Mesenteric fat pad (tissue), 1 donor: Measurements from ENCODE around the gene PCIF1. TPM values are rescaled to one million over a fixed set of nuclear protein-coding genes. Genes with fewer than 3 reads are reported as not detected.

Experiments
- DNase-seq: peaks from one replicate; pipeline ENCODE4 v3.0.0-alpha.2; 2020; ENCODE audit warnings: low spot score
- total RNA-seq: library from RNA; stranded (reverse); fragmentation: NEBNext Ultra II Directional; extraction: Animal tissue kit (Norgen Biotek cat#: 25700); gene quantifications from one replicate; pipeline ENCODE4 v1.2.1, GENCODE V29; 2021
- donor health status: DM: yes; HTN: yes; CAD: no.

PCIF1 gene
- total RNA-seq, 1 donor from 2014 or later = 27.1 TPM

GRCh38 chr20:45904583-45905504, 29.6 kb upstream of the PCIF1 start:
- DNase-seq = no peak

GRCh38 chr20:45905505-45906079, 28.9 kb upstream of the PCIF1 start:
- DNase-seq = no peak

GRCh38 chr20:45907219-45907948, 27.1 kb upstream of the PCIF1 start:
- DNase-seq = no peak

GRCh38 chr20:45908084-45908483, 26.4 kb upstream of the PCIF1 start:
- DNase-seq = no peak

- DNase-seq = no peak
Measured at GRCh38 chr20:45909336-45909808, 25.1 kb upstream of the PCIF1 start.

GRCh38 chr20:45909817-45910669, 24.4 kb upstream of the PCIF1 start:
- DNase-seq = no peak

- DNase-seq = peak; percentile 98
Measured at GRCh38 chr20:45910670-45911485, 23.6 kb upstream of the PCIF1 start.

GRCh38 chr20:45911486-45912343, 22.8 kb upstream of the PCIF1 start, which contains the start of gene PLTP:
PLTP (minus strand) TSS chr20:45912155; CDS start chr20:45911452, 703 bp downstream.
- DNase-seq = no peak

- no peak for DNase-seq
Measured at GRCh38 chr20:45912344-45912682, 22.2 kb upstream of the PCIF1 start.

- DNase-seq = no peak
Measured at GRCh38 chr20:45913116-45913515, 21.4 kb upstream of the PCIF1 start.

GRCh38 chr20:45917790-45918141, 16.7 kb upstream of the PCIF1 start:
- no peak for DNase-seq

GRCh38 chr20:45918182-45918737, 16.2 kb upstream of the PCIF1 start:
- DNase-seq = no peak

GRCh38 chr20:45918779-45919537, 15.5 kb upstream of the PCIF1 start:
- no peak for DNase-seq

GRCh38 chr20:45919542-45920399, 14.7 kb upstream of the PCIF1 start:
- no peak for DNase-seq

GRCh38 chr20:45920462-45921336, 13.8 kb upstream of the PCIF1 start:
- DNase-seq = no peak
